Osteocyte (in vitro differentiated cells): ENCODE data around the gene RNF112. TPM values are rescaled to one million over a fixed set of nuclear protein-coding genes. Genes with fewer than 3 reads are reported as not detected.
"Not testable (repeated sequence)": the region's sequence is repeated elsewhere in the genome, so short reads cannot be mapped to it uniquely, and the experiment has no call there.

Experiments used
- DNase-seq: peaks from one replicate; pipeline ENCODE4 v3.0.0; 2021; ENCODE audit warnings: mixed read lengths; ENCODE audit not compliant: unreplicated experiment; ENCODE audit errors: extremely low spot score
- H3K27ac Mint-ChIP-seq: one replicate; pipeline ENCODE4 v1.8.0; 2021; ENCODE audit warnings: mild to moderate bottlenecking, mixed read lengths; ENCODE audit not compliant: unreplicated experiment
- H3K27me3 Mint-ChIP-seq: one replicate; pipeline ENCODE4 v1.8.0; 2021; ENCODE audit warnings: mixed read lengths; ENCODE audit not compliant: unreplicated experiment
- H3K36me3 Mint-ChIP-seq: one replicate; pipeline ENCODE4 v1.8.0; 2021; ENCODE audit warnings: mixed read lengths; ENCODE audit not compliant: unreplicated experiment
- H3K4me1 Mint-ChIP-seq: one replicate; pipeline ENCODE4 v1.8.0; 2021; ENCODE audit warnings: mixed read lengths; ENCODE audit not compliant: unreplicated experiment
- H3K4me3 Mint-ChIP-seq: one replicate; pipeline ENCODE4 v1.8.0; 2021; ENCODE audit warnings: mild to moderate bottlenecking, moderate library complexity, mixed read lengths; ENCODE audit not compliant: unreplicated experiment
- H3K9me3 Mint-ChIP-seq: one replicate; pipeline ENCODE4 v1.8.0; 2021; ENCODE audit warnings: mixed read lengths; ENCODE audit not compliant: unreplicated experiment
- total RNA-seq: library from RNA; stranded (reverse); gene quantifications from 2 replicates; pipeline ENCODE4 v1.2.1, GENCODE V29; 2021
- TF ChIP-seq, protein P1 (sequence below): fragments of 200-600 bp; sonication (generic); IDR thresholded peaks from 2 replicates; pipeline ENCODE4 v1.5.0; 2021; ENCODE audit warnings: antibody characterized with exemption, mild to moderate bottlenecking, moderate library complexity

RNF112 gene
- total RNA-seq, 1 donor from 2014 or later, result 0.89 TPM

DNA sequence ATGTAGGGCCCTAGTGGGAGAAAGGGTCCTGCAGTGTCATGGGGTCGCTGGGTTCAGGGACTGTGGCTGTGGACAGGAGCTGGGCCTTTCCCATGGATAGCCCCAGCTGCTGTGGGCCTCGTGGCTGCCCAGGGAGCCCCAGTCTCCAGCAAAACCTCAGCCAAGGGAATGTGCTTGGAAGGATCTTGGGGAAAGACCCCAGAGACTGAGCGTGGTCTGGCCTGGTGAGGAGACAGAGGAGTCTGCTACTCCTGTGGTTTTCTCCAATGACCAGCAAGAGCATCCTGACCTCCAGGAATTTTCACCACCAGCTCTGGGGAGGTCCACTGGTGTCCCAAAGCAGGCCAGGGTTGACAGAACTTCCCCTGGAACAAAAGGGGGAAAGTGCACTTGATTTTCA, 42.3 kb downstream of the RNF112 start:
- no peak for DNase-seq
- TF ChIP-seq, protein P1, sequence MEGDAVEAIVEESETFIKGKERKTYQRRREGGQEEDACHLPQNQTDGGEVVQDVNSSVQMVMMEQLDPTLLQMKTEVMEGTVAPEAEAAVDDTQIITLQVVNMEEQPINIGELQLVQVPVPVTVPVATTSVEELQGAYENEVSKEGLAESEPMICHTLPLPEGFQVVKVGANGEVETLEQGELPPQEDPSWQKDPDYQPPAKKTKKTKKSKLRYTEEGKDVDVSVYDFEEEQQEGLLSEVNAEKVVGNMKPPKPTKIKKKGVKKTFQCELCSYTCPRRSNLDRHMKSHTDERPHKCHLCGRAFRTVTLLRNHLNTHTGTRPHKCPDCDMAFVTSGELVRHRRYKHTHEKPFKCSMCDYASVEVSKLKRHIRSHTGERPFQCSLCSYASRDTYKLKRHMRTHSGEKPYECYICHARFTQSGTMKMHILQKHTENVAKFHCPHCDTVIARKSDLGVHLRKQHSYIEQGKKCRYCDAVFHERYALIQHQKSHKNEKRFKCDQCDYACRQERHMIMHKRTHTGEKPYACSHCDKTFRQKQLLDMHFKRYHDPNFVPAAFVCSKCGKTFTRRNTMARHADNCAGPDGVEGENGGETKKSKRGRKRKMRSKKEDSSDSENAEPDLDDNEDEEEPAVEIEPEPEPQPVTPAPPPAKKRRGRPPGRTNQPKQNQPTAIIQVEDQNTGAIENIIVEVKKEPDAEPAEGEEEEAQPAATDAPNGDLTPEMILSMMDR, result no peak
- Mint-ChIP-seq H3K27ac (no peak overlapping the region), H3K9me3 (no peaks in the 10 kb centered on the region), H3K36me3 (no peaks in the 10 kb centered on the region), H3K4me3 (no peak overlapping the region), H3K4me1 (peaks cover 9% of the 10 kb centered on the region), H3K27me3 (peaks cover 49% of the 10 kb centered on the region)

DNA sequence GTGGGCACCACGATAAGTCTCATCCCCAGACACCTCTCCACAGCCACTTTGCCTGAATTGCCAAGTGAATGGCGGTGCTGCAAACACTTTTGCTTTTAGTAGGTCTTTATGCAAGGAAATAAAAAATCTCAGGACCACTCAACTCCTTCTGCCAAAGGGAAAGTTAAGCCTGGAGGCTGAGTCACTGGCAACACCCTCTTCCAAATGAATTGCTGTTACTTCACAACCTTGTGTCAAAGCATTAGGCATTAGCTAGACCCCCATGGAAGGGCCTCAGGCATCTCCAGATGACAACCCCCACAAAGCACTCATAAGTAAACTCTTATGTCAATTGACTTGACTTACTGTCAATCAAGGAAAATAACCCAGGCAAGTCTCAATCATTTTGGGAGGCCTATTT, 43.0 kb downstream of the RNF112 start:
- Mint-ChIP-seq H3K9me3 (no peaks in the 10 kb centered on the region), H3K27ac (no peak overlapping the region), H3K4me3 (no peak overlapping the region), H3K4me1 (peaks cover 1% of the 10 kb centered on the region), H3K36me3 (no peaks in the 10 kb centered on the region), H3K27me3 (peaks cover 52% of the 10 kb centered on the region)
- DNase-seq, result no peak
- TF ChIP-seq, protein P1, result no peak

DNA sequence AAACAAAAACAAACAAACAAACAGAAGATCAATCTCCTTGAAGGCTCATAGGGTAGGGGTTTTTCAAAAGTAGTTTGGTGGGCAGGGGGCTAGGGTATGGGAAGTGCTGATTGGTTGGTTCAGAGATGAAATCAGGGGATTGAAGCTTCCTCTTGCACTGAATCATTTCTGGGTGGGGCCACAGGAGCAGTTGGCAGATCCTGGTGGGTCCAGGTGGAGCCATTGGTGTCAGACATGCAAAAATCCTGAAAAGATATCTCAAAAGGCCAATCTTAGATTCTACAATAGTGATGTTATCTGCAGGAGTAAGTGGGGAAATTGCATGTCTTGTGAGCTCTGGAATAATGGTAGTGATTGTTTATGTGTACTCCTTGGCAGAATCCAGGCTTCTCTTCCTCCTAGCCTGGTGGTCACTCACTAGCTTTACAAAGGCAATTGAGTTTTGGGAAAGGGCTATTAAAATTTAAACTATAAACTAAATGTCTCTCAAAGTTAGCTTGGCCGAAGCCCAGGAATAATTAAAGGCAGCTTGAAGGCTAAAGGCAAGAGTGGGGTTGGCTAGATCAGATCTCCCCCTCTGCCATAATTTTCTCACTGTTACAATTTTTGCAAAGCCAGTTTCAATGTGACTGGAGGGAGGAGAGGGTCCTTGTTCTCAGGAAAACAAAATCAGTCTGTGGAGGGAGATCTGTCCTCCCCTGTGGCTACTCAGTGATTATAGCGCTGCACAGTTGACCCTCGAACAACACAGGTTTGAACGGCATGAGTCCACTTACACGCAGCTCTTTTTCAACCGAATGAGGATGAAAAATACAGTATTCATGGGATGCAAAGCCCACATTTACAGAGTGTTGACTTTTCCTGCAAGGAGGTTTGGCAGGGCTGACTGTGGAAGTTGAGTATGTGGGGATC, 45.2 kb downstream of the RNF112 start:
- DNase-seq, result no peak
- no peaks in the 10 kb centered on the region for H3K36me3 Mint-ChIP-seq
- H3K27me3 Mint-ChIP-seq, result peaks cover 54% of the 10 kb centered on the region
- TF ChIP-seq, protein P1, result no peak
- no peak overlapping the region for H3K4me3 Mint-ChIP-seq
- no peak overlapping the region for H3K27ac Mint-ChIP-seq
- no peaks in the 10 kb centered on the region for H3K4me1 Mint-ChIP-seq
- no peaks in the 10 kb centered on the region for H3K9me3 Mint-ChIP-seq

DNA sequence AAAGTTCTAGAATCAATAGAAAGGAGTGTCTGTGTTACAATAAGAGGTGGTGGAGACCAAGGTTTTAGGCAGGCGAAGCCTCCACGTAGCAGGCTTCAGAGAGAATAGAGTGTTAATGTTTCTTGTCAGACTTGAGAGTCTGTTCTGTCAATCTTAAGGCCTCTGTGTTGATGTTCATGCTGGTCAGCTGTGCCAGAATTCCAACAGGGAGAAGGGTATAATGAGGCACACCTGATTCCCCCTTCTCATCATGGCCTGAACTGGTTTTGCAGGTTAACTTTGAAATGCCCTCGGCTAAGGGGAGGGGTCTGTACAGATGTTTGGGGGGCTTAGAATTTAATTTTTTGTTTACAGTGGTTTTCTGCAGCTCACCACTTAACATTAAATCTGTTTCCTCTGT, 46.0 kb downstream of the RNF112 start:
- Mint-ChIP-seq H3K9me3 (no peaks in the 10 kb centered on the region), H3K27ac (no peak overlapping the region), H3K27me3 (peaks cover 53% of the 10 kb centered on the region), H3K36me3 (no peaks in the 10 kb centered on the region), H3K4me3 (no peak overlapping the region), H3K4me1 (no peaks in the 10 kb centered on the region)
- TF ChIP-seq, protein P1, result no peak
- DNase-seq, result no peak

DNA sequence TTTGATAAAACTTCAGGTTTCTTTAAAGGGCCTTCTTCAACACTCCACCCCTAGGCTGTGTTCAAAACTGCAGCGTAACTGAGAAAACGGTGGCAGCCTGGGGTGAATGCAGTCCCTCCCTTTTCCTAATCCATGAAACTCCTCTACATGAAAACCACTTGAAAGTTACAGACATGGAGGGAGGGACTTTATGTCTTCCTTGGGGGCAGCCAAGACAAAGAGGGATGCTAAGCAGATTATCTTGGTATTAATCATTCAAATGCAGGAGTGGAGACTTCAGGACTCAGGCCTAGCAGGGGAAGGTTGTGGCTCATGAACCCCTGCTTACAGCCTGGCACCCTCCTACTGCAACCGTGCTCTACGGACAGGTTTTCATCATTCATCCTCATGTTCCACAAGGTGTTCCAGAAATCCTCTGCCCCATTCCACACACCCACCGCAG, 46.8 kb downstream of the RNF112 start:
- DNase-seq, result no peak
- no peaks in the 10 kb centered on the region for H3K36me3 Mint-ChIP-seq
- H3K27ac Mint-ChIP-seq, result no peak overlapping the region
- TF ChIP-seq, protein P1, result no peak
- peaks cover 52% of the 10 kb centered on the region for H3K27me3 Mint-ChIP-seq
- H3K4me3 Mint-ChIP-seq, result no peak overlapping the region
- H3K9me3 Mint-ChIP-seq, result no peaks in the 10 kb centered on the region
- H3K4me1 Mint-ChIP-seq, result no peaks in the 10 kb centered on the region

DNA sequence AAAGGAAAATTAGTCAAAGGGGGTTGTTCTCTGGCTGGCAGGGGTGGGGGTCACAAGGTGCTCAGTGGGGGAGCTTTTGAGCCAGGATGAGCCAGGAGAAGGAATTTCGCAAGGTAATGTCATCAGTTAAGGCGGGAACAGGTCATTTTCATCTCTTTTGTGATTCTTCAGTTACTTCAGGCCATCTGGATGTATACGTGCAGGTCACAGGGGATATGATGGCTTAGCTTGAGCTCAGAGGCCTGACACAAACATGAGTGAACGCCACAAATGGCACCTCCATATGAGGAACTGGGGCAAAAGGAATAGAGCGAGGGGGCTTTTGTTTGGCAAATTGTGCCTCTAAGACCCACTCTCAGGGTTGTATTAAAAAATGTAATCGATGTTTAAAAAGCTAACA, 47.4 kb downstream of the RNF112 start:
- not testable (repeated sequence) for DNase-seq, H3K4me3 Mint-ChIP-seq, H3K36me3 Mint-ChIP-seq, H3K4me1 Mint-ChIP-seq, H3K9me3 Mint-ChIP-seq, H3K27ac Mint-ChIP-seq
- peaks cover 55% of the 10 kb centered on the region for H3K27me3 Mint-ChIP-seq

DNA sequence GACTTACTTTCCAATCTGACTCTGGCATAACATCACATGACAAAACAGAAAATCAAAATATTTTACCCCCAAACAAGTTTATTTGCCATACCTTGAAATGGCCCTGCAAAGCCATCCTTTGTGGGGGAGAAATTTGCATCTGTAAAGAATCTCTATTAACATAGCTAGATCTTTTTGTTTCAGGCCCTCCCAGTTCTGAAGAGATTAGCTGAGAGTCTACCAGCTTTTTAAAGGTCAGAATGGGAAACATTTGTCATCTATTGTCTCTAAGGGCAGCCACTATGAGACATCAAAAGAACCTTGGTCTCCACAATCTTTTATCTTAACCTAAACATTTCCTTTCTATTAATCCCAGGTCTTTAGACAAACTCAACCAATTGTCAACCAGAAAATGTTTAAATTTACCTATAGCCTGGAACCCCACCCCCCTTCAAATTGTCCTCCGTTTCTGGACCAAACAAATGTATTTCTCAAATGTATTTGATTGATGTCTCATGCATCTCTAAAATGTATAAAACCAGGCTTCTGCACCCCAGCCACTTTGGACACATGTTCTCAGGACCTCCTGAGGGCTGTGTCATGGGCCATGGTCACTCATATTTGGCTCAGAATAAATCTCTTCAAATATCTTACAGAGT, 48.1 kb downstream of the RNF112 start:
- H3K27ac Mint-ChIP-seq, H3K36me3 Mint-ChIP-seq, DNase-seq, H3K4me1 Mint-ChIP-seq, H3K4me3 Mint-ChIP-seq, H3K9me3 Mint-ChIP-seq: not testable (repeated sequence)
- H3K27me3 Mint-ChIP-seq, result peaks cover 52% of the 10 kb centered on the region
